ELR (cell line): ENCODE measurements around the gene FAM171A1.
"Not testable (repeated sequence)": the region's sequence is repeated elsewhere in the genome, so short reads cannot be mapped to it uniquely, and the experiment has no call there.

Source experiments
- DNase-seq: peaks from one replicate; pipeline ENCODE4 v3.0.0-alpha.2; 2015; ENCODE audit warnings: low read depth

FAM171A1 gene

GRCh38 chr10:15344876-15345285, 26.2 kb downstream of the FAM171A1 start:
- DNase-seq, result no peak

- DNase-seq, result no peak
Measured at GRCh38 chr10:15344256-15344875, 26.7 kb downstream of the FAM171A1 start.

- no peak for DNase-seq
Measured at GRCh38 chr10:15342970-15343369, 28.1 kb downstream of the FAM171A1 start.

GRCh38 chr10:15341502-15342128, 29.5 kb downstream of the FAM171A1 start:
- DNase-seq, result no peak

- no peak for DNase-seq
Measured at GRCh38 chr10:15339892-15340291, 31.2 kb downstream of the FAM171A1 start.

GRCh38 chr10:15337441-15337923, 33.6 kb downstream of the FAM171A1 start:
- DNase-seq, result not testable (repeated sequence)

- DNase-seq, result no peak
Measured at GRCh38 chr10:15336211-15336610, 34.9 kb downstream of the FAM171A1 start.

GRCh38 chr10:15335508-15335907, 35.6 kb downstream of the FAM171A1 start:
- DNase-seq, result no peak

GRCh38 chr10:15334650-15335323, 36.3 kb downstream of the FAM171A1 start:
- DNase-seq, result no peak

GRCh38 chr10:15333909-15334649, 37.0 kb downstream of the FAM171A1 start:
- DNase-seq, result peak; percentile 34

- DNase-seq, result not testable (repeated sequence)
Measured at GRCh38 chr10:15333181-15333580, 37.9 kb downstream of the FAM171A1 start.

- DNase-seq, result no peak
Measured at GRCh38 chr10:15331461-15331860, 39.6 kb downstream of the FAM171A1 start.

- DNase-seq, result no peak
Measured at GRCh38 chr10:15329437-15329836, 41.7 kb downstream of the FAM171A1 start.

- DNase-seq, result no peak
Measured at GRCh38 chr10:15325944-15326284, 45.2 kb downstream of the FAM171A1 start.

GRCh38 chr10:15325243-15325943, 45.7 kb downstream of the FAM171A1 start:
- DNase-seq, result peak; percentile 90

GRCh38 chr10:15324611-15325010, 46.5 kb downstream of the FAM171A1 start:
- DNase-seq, result peak; percentile 18

- no peak for DNase-seq
Measured at GRCh38 chr10:15324113-15324512, 47.0 kb downstream of the FAM171A1 start.

GRCh38 chr10:15322356-15322755, 48.7 kb downstream of the FAM171A1 start:
- no peak for DNase-seq

- DNase-seq, result no peak
Measured at GRCh38 chr10:15321431-15322341, 49.4 kb downstream of the FAM171A1 start.

- DNase-seq, result peak; percentile 4
Measured at GRCh38 chr10:15320522-15321203, 50.4 kb downstream of the FAM171A1 start.
